Measurements from ENCODE around the gene CDH8. TPM values are rescaled to one million over a fixed set of nuclear protein-coding genes. Genes with fewer than 3 reads are reported as not detected.

CDH8 gene
- total and polyA plus RNA-seq, 2 donors (not counting 1 experiment from before 2014, with no cell fraction given) = not detected

GRCh38 chr16:61987474-61988012 lies 48.7 kb downstream of the CDH8 start:
- H3K27me3 ChIP-seq (ENCODE audit: control insufficient read depth, insufficient read depth, low read length) = no peaks in the 10 kb centered on the region
- H3K4me1 ChIP-seq (ENCODE audit: control insufficient read depth, extremely low read depth, insufficient read depth, low read length) = no peaks in the 10 kb centered on the region
- no peaks in the 10 kb centered on the region for H3K79me2 ChIP-seq (ENCODE audit: control insufficient read depth, insufficient read depth, low read length)
- H3K36me3 ChIP-seq (ENCODE audit: control insufficient read depth, insufficient read depth, low read length) = no peaks in the 10 kb centered on the region
- no peaks in the 10 kb centered on the region for H4K20me1 ChIP-seq (ENCODE audit: control insufficient read depth, extremely low read depth, insufficient read depth, low read length)
- H3K9ac ChIP-seq (ENCODE audit: insufficient read depth, low read length) = no peak overlapping the region
- DNase-seq (ENCODE audit: low read depth in 2 of 2) = no peak
- H3K4me2 ChIP-seq (ENCODE audit: extremely low read depth, insufficient read depth, low read length) = no peak overlapping the region
- no peak overlapping the region for H2AFZ ChIP-seq (ENCODE audit: low read length)
- TF ChIP-seq EZH2 (IDR thresholded peaks at IDR 0.05; ENCODE audit: low read length, missing control alignments) = no peak
- H3K4me3 ChIP-seq (replicated peaks in 1 of 4; ENCODE audit: control extremely low read depth in 1 of 4, insufficient read depth in 1 of 4, low read depth in 3 of 4, low read length in 4 of 4) = no peak overlapping the region
- no peak overlapping the region for H3K27ac ChIP-seq (ENCODE audit: insufficient read depth, low read length)
- H3K9me3 ChIP-seq (ENCODE audit: control insufficient read depth, insufficient read depth, low read depth, low read length) = no peaks in the 10 kb centered on the region

- no peak overlapping the region for H3K4me2 ChIP-seq (ENCODE audit: extremely low read depth, insufficient read depth, low read length)
- H3K9me3 ChIP-seq (ENCODE audit: control insufficient read depth, insufficient read depth, low read depth, low read length) = no peaks in the 10 kb centered on the region
- no peak for DNase-seq (ENCODE audit: low read depth in 2 of 2)
- H3K4me3 ChIP-seq (replicated peaks in 1 of 4; ENCODE audit: control extremely low read depth in 1 of 4, insufficient read depth in 1 of 4, low read depth in 3 of 4, low read length in 4 of 4) = no peak overlapping the region
- H2AFZ ChIP-seq (ENCODE audit: low read length) = no peak overlapping the region
- no peak for TF ChIP-seq CTCF (conservative IDR thresholded peaks at IDR 0.05 in 1 of 2, IDR thresholded peaks at IDR 0.05 in 1 of 2; ENCODE audit: low read depth in 1 of 2, low read length in 2 of 2)
- TF ChIP-seq EZH2 (IDR thresholded peaks at IDR 0.05; ENCODE audit: low read length, missing control alignments) = no peak
- no peaks in the 10 kb centered on the region for H4K20me1 ChIP-seq (ENCODE audit: control insufficient read depth, extremely low read depth, insufficient read depth, low read length)
- H3K79me2 ChIP-seq (ENCODE audit: control insufficient read depth, insufficient read depth, low read length) = no peaks in the 10 kb centered on the region
- H3K4me1 ChIP-seq (ENCODE audit: control insufficient read depth, extremely low read depth, insufficient read depth, low read length) = no peaks in the 10 kb centered on the region
- no peak overlapping the region for H3K9ac ChIP-seq (ENCODE audit: insufficient read depth, low read length)
- no peaks in the 10 kb centered on the region for H3K27me3 ChIP-seq (ENCODE audit: control insufficient read depth, insufficient read depth, low read length)
- H3K27ac ChIP-seq (ENCODE audit: insufficient read depth, low read length) = no peak overlapping the region
- no peaks in the 10 kb centered on the region for H3K36me3 ChIP-seq (ENCODE audit: control insufficient read depth, insufficient read depth, low read length)
These were observed 67.2 kb downstream of the CDH8 start for GRCh38 chr16:61969077-61969382.

- H3K9ac ChIP-seq (ENCODE audit: insufficient read depth, low read length) = no peak overlapping the region
- H3K4me1 ChIP-seq (ENCODE audit: control insufficient read depth, extremely low read depth, insufficient read depth, low read length) = no peaks in the 10 kb centered on the region
- no peaks in the 10 kb centered on the region for H3K79me2 ChIP-seq (ENCODE audit: control insufficient read depth, insufficient read depth, low read length)
- H2AFZ ChIP-seq (ENCODE audit: low read length) = no peak overlapping the region
- H3K4me3 ChIP-seq (replicated peaks in 1 of 4; ENCODE audit: control extremely low read depth in 1 of 4, insufficient read depth in 1 of 4, low read depth in 3 of 4, low read length in 4 of 4) = no peak overlapping the region
- no peak overlapping the region for H3K27ac ChIP-seq (ENCODE audit: insufficient read depth, low read length)
- H3K27me3 ChIP-seq (ENCODE audit: control insufficient read depth, insufficient read depth, low read length) = no peaks in the 10 kb centered on the region
- H4K20me1 ChIP-seq (ENCODE audit: control insufficient read depth, extremely low read depth, insufficient read depth, low read length) = no peaks in the 10 kb centered on the region
- no peaks in the 10 kb centered on the region for H3K9me3 ChIP-seq (ENCODE audit: control insufficient read depth, insufficient read depth, low read depth, low read length)
- H3K36me3 ChIP-seq (ENCODE audit: control insufficient read depth, insufficient read depth, low read length) = no peaks in the 10 kb centered on the region
- DNase-seq (ENCODE audit: low read depth in 2 of 2) = no peak
- TF ChIP-seq CTCF (conservative IDR thresholded peaks at IDR 0.05 in 1 of 2, IDR thresholded peaks at IDR 0.05 in 1 of 2; ENCODE audit: low read depth in 1 of 2, low read length in 2 of 2) (no peak), EZH2 (IDR thresholded peaks at IDR 0.05; ENCODE audit: low read length, missing control alignments) (no peak)
- no peak overlapping the region for H3K4me2 ChIP-seq (ENCODE audit: extremely low read depth, insufficient read depth, low read length)
These were observed 67.8 kb downstream of the CDH8 start for GRCh38 chr16:61968242-61969076.
